Measurements from ENCODE around the gene NCOA5.

Gene NCOA5

GRCh38 chr20:46112430-46113112 is 22.8 kb upstream of the NCOA5 start:
- TF ChIP-seq CTCF (IDR thresholded peaks at IDR 0.05; ENCODE audit: insufficient read depth, missing control alignments) = no peak
- FAIRE-seq (no peak), DNase-seq (ENCODE audit: insufficient read length, low spot score) (no peak)

GRCh38 chr20:46111836-46112212 is 22.1 kb upstream of the NCOA5 start:
- no peak for FAIRE-seq
- TF ChIP-seq CTCF (IDR thresholded peaks at IDR 0.05; ENCODE audit: insufficient read depth, missing control alignments) = no peak
- DNase-seq (ENCODE audit: insufficient read length, low spot score) = no peak

- DNase-seq (ENCODE audit: insufficient read length, low spot score) (no peak), FAIRE-seq (no peak)
Observed at GRCh38 chr20:46111028-46111835, 21.5 kb upstream of the NCOA5 start.

GRCh38 chr20:46108976-46109375 is 19.2 kb upstream of the NCOA5 start:
- TF ChIP-seq CTCF (IDR thresholded peaks at IDR 0.05; ENCODE audit: insufficient read depth, missing control alignments) = no peak
- DNase-seq (ENCODE audit: insufficient read length, low spot score) (no peak), FAIRE-seq (no peak)

More at GRCh38 chr20:46111028-46111835, 21.5 kb upstream of the NCOA5 start:
- TF ChIP-seq CTCF (IDR thresholded peaks at IDR 0.05; ENCODE audit: insufficient read depth, missing control alignments) = no peak

GRCh38 chr20:46108435-46108841 is 18.7 kb upstream of the NCOA5 start:
- DNase-seq (ENCODE audit: insufficient read length, low spot score) (no peak), FAIRE-seq (no peak)
- no peak for TF ChIP-seq CTCF (IDR thresholded peaks at IDR 0.05; ENCODE audit: insufficient read depth, missing control alignments)

GRCh38 chr20:46107061-46107460 is 17.3 kb upstream of the NCOA5 start:
- FAIRE-seq = no peak

More at GRCh38 chr20:46107061-46107460, 17.3 kb upstream of the NCOA5 start:
- no peak for TF ChIP-seq CTCF (IDR thresholded peaks at IDR 0.05; ENCODE audit: insufficient read depth, missing control alignments)
- DNase-seq (ENCODE audit: insufficient read length, low spot score) = no peak

Data from D721Med (cell line).